Common myeloid progenitor, CD34-positive (primary cell): ENCODE data around the gene ALDH16A1.
"Not testable (repeated sequence)": the region's sequence is repeated elsewhere in the genome, so short reads cannot be mapped to it uniquely, and the experiment has no call there.

Experiments used
- CTCF ChIA-PET: fragments of 350-600 bp; sonication (Branson Sonifier 250); formaldehyde crosslinking; loops from one replicate; lab custom pipeline; 2021; ENCODE audit warnings: antibody characterized with exemption; lab: Charles Lee
- POLR2A ChIA-PET: fragments of 350-600 bp; sonication (Branson Sonifier 250); formaldehyde crosslinking; loops from one replicate; lab custom pipeline; 2021; ENCODE audit warnings: antibody characterized with exemption; lab: Charles Lee
- DNase-seq, 3 donors: peaks; one replicate each; pipeline versions ENCODE4 v3.0.0 to v3.0.0-alpha.2; 2013
- H3K27ac ChIP-seq, 2 experiments: 1 replicate in 1 of 2; 2 replicates in 1 of 2; pipeline ENCODE4 v1.7.0; 2013; ENCODE audit warnings: inconsistent platforms in 2 of 2, low read length in 2 of 2, mild to moderate bottlenecking in 2 of 2, low read depth in 1 of 2, moderate library complexity in 1 of 2; ENCODE audit not compliant: severe bottlenecking in 2 of 2, insufficient read depth in 1 of 2, poor library complexity in 1 of 2
- H3K27me3 ChIP-seq, 5 experiments: replicated peaks in 2 of 5; 1 replicate in 3 of 5; 2 replicates in 2 of 5; pipeline versions ENCODE4 v1.6.1 to v1.7.0; 2013; ENCODE audit warnings: low read length in 4 of 5, mild to moderate bottlenecking in 2 of 5, moderate library complexity in 2 of 5, inconsistent platforms in 1 of 5; ENCODE audit not compliant: insufficient read depth in 5 of 5, control insufficient read depth in 4 of 5
- H3K36me3 ChIP-seq, 4 experiments: 1 replicate in 2 of 4; 2 replicates in 2 of 4; pipeline versions ENCODE4 v1.6.1 to v1.7.0; 2013; ENCODE audit warnings: low read length in 3 of 4, control low read depth in 1 of 4, mild to moderate bottlenecking in 1 of 4; ENCODE audit not compliant: control insufficient read depth in 4 of 4, insufficient read depth in 4 of 4
- H3K4me1 ChIP-seq, 4 experiments: 1 replicate in 3 of 4; 2 replicates in 1 of 4; pipeline versions ENCODE4 v1.6.1 to v1.7.1; 2013; ENCODE audit warnings: low read length in 3 of 4, mild to moderate bottlenecking in 3 of 4, control low read depth in 1 of 4, inconsistent platforms in 1 of 4, moderate library complexity in 1 of 4; ENCODE audit not compliant: control insufficient read depth in 4 of 4, insufficient read depth in 4 of 4; ENCODE audit errors: control extremely low read depth in 1 of 4
- H3K4me3 ChIP-seq, 7 experiments: 1 replicate in 4 of 7; 2 replicates in 3 of 7; pipeline versions ENCODE4 v1.5.1 to v1.7.0; 2013; ENCODE audit warnings: mild to moderate bottlenecking in 7 of 7, low read length in 6 of 7, moderate library complexity in 6 of 7, inconsistent platforms in 2 of 7, low read depth in 2 of 7, control low read depth in 1 of 7; ENCODE audit not compliant: insufficient read depth in 4 of 7, control insufficient read depth in 1 of 7; ENCODE audit errors: extremely low read depth in 1 of 7
- H3K9me3 ChIP-seq, 5 experiments: 1 replicate in 4 of 5; 2 replicates in 1 of 5; pipeline versions ENCODE4 v1.6.1 to v1.7.1; 2013; ENCODE audit warnings: low read length in 4 of 5, mild to moderate bottlenecking in 2 of 5, inconsistent platforms in 1 of 5, low read depth in 1 of 5, moderate library complexity in 1 of 5; ENCODE audit not compliant: control insufficient read depth in 4 of 5, insufficient read depth in 2 of 5; ENCODE audit errors: control extremely low read depth in 1 of 5
- WGBS: methylation state at CpG from one replicate; pipeline ENCODE4 v1.1.5; 2013; ENCODE audit not compliant: insufficient coverage; 5-methylcytosine and 5-hydroxymethylcytosine counted together

ALDH16A1 gene

GRCh38 chr19:49468746-49469447, 15.9 kb downstream of the ALDH16A1 start:
- 38% methylated on average over 14 of the region's 15 CpGs for WGBS
- POLR2A ChIA-PET, result interaction anchor here (0.6 to 2.0 kb wide), 2 partner anchors 15 to 65 kb away, joined by 3 to 9 read pairs; partner anchors contain the start of gene ALDH16A1
- no peaks in the 10 kb centered on the region for H3K9me3 ChIP-seq
- peaks cover 2 to 29% (median 17%) of the 10 kb centered on the region in 4 experiments for H3K36me3 ChIP-seq
- H3K27me3 ChIP-seq, result no peaks in the 10 kb centered on the region
- H3K4me3 ChIP-seq, result no peak overlapping the region
- peaks cover 4 to 47% (median 44%) of the 10 kb centered on the region in 4 experiments for H3K4me1 ChIP-seq
- DNase-seq, result peak; percentile 93 to 98 (median 96)
- peak overlapping the region; percentile 36 to 61 for H3K27ac ChIP-seq
- CTCF ChIA-PET, result interaction anchor here (0.7 to 3.2 kb wide), 5 partner anchors 13 to 150 kb away, joined by 3 to 23 read pairs (median 5); partner anchors contain the start of genes ALDH16A1 and PIH1D1

- ChIA-PET POLR2A (interaction anchor here (0.8 to 2.0 kb wide), 3 partner anchors 12 to 18 kb away, joined by 3 to 9 read pairs (median 4); partner anchors contain the start of genes ALDH16A1 and PIH1D1), CTCF (interaction anchor here (1.0 to 3.2 kb wide), 16 partner anchors 9 to 245 kb away, joined by 3 to 23 read pairs (median 4); partner anchors contain the start of genes ALDH16A1 and PIH1D1)
- H3K4me1 ChIP-seq, result peaks cover 4 to 56% (median 51%) of the 10 kb centered on the region in 4 experiments
- peak overlapping the region in 2 of 7 experiments; percentile 28 to 36 for H3K4me3 ChIP-seq
- peaks cover 2 to 18% (median 9%) of the 10 kb centered on the region in 4 experiments for H3K36me3 ChIP-seq
- H3K27ac ChIP-seq, result peak overlapping the region; percentile 11 to 57
- WGBS, result 18% methylated on average over 15 of the region's 25 CpGs
- no peaks in the 10 kb centered on the region for H3K9me3 ChIP-seq
- peak; percentile 89 to 97 (median 97) for DNase-seq
- no peaks in the 10 kb centered on the region for H3K27me3 ChIP-seq
Measured at GRCh38 chr19:49469828-49470614, 17.0 kb downstream of the ALDH16A1 start.

- WGBS, result 50% methylated on average over 6 of the region's 8 CpGs
- POLR2A ChIA-PET, result interaction anchor here (0.8 to 2.0 kb wide), 3 partner anchors 12 to 19 kb away, joined by 3 to 9 read pairs (median 4); partner anchors contain the start of genes ALDH16A1 and PIH1D1
- Histone ChIP-seq H3K27ac (peak overlapping the region in 1 of 2 experiments; percentile 57), H3K27me3 (no peaks in the 10 kb centered on the region), H3K4me3 (no peak overlapping the region), H3K36me3 (peaks cover 2 to 13% (median 6%) of the 10 kb centered on the region in 4 experiments), H3K9me3 (no peaks in the 10 kb centered on the region), H3K4me1 (peaks cover 4 to 62% (median 53%) of the 10 kb centered on the region in 4 experiments)
- CTCF ChIA-PET, result interaction anchor here (1.0 to 3.2 kb wide), 16 partner anchors 8 to 245 kb away, joined by 3 to 23 read pairs (median 4); partner anchors contain the start of genes ALDH16A1 and PIH1D1
- DNase-seq, result no peak
Measured at GRCh38 chr19:49470615-49470978, 17.6 kb downstream of the ALDH16A1 start.

- Histone ChIP-seq H3K9me3 (no peaks in the 10 kb centered on the region), H3K4me3 (no peak overlapping the region), H3K27me3 (no peaks in the 10 kb centered on the region), H3K36me3 (peaks cover 0 to 4% (median 1%) of the 10 kb centered on the region in 4 experiments), H3K4me1 (peaks cover 4 to 66% (median 59%) of the 10 kb centered on the region in 4 experiments), H3K27ac (no peak overlapping the region)
- no peak for DNase-seq
- ChIA-PET CTCF (interaction anchor here (0.7 to 2.5 kb wide), 16 partner anchors 10 to 151 kb away, joined by 3 to 23 read pairs (median 4); partner anchors contain the start of genes ALDH16A1, NOSIP and PIH1D1), POLR2A (interaction anchor here (0.5 kb wide), 2 partner anchors 15 to 101 kb away, joined by 3 to 4 read pairs; no protein-coding TSS in a partner anchor)
- WGBS, result 77% methylated on average over 9 of the region's 9 CpGs
Measured at GRCh38 chr19:49472936-49473335, 19.9 kb downstream of the ALDH16A1 start.

- 86% methylated on average over 9 of the region's 9 CpGs for WGBS
- not testable (repeated sequence) for H3K27ac ChIP-seq, H3K27me3 ChIP-seq, DNase-seq, H3K36me3 ChIP-seq, H3K9me3 ChIP-seq
- ChIA-PET POLR2A (interaction anchor here (0.6 to 1.1 kb wide), 3 partner anchors 20 to 274 kb away, joined by 3 to 4 read pairs (median 4); partner anchors contain the start of gene ALDH16A1), CTCF (interaction anchor here (0.7 to 2.5 kb wide), 22 partner anchors 8 to 247 kb away, joined by 3 to 23 read pairs (median 4); partner anchors contain the start of genes ALDH16A1, NOSIP and PIH1D1)
- peak overlapping the region in 5 of 7 experiments; percentile 60 to 81 (median 72) for H3K4me3 ChIP-seq
- peaks cover 4 to 61% (median 54%) of the 10 kb centered on the region in 4 experiments for H3K4me1 ChIP-seq
Measured at GRCh38 chr19:49473501-49473867, 20.5 kb downstream of the ALDH16A1 start.

- H3K9me3 ChIP-seq, result no peaks in the 10 kb centered on the region
- ChIA-PET POLR2A (interaction anchor here (0.6 to 1.1 kb wide), 3 partner anchors 21 to 275 kb away, joined by 3 to 4 read pairs (median 4); partner anchors contain the start of gene ALDH16A1), CTCF (interaction anchor here (0.7 to 2.5 kb wide), 22 partner anchors 9 to 248 kb away, joined by 3 to 23 read pairs (median 4); partner anchors contain the start of genes ALDH16A1, NOSIP and PIH1D1)
- H3K27ac ChIP-seq, result peak within 1 kb of the TSS in 1 of 2 experiments; percentile 79
- H3K36me3 ChIP-seq, result peaks cover 0 to 3% (median 0%) of the 10 kb centered on the region in 4 experiments
- peak within 1 kb of the TSS; percentile 51 to 81 (median 65) for H3K4me3 ChIP-seq
- 0% methylated on average over 20 of the region's 33 CpGs for WGBS
- H3K4me1 ChIP-seq, result peaks cover 4 to 56% (median 51%) of the 10 kb centered on the region in 4 experiments
- DNase-seq, result peak; percentile 88 to 93 (median 92)
- H3K27me3 ChIP-seq, result no peaks in the 10 kb centered on the region
Measured at GRCh38 chr19:49473868-49474541, 21.0 kb downstream of the ALDH16A1 start, which contains the start of gene FLT3LG. Gene FLT3LG (plus strand): TSS chr19:49474215. CDS start chr19:49474640, 425 bp downstream.
